ENCODE results near the gene NCR3LG1.

NCR3LG1 gene

GRCh38 chr11:17351510-17352176 lies at the start of gene NCR3LG1:
Gene NCR3LG1 (plus strand): TSS chr11:17351800. CDS start chr11:17351970, 170 bp downstream.
- peak; percentile 36 to 39 for DNase-seq (ENCODE audit: low read depth in 2 of 2)

GRCh38 chr11:17313349-17314231 lies 38.0 kb upstream of the NCR3LG1 start:
- no peak for DNase-seq (ENCODE audit: low read depth in 2 of 2)

- DNase-seq (ENCODE audit: low read depth in 2 of 2) = no peak
These were observed 37.4 kb upstream of the NCR3LG1 start for GRCh38 chr11:17314232-17314547.

- no peak for DNase-seq (ENCODE audit: low read depth in 2 of 2)
These were observed 36.6 kb upstream of the NCR3LG1 start for GRCh38 chr11:17314904-17315426.

GRCh38 chr11:17328871-17329494 lies 22.6 kb upstream of the NCR3LG1 start:
- no peak for DNase-seq (ENCODE audit: low read depth in 2 of 2)

GRCh38 chr11:17331669-17332068 lies 19.9 kb upstream of the NCR3LG1 start:
- no peak for DNase-seq (ENCODE audit: low read depth in 2 of 2)

- DNase-seq (ENCODE audit: low read depth in 2 of 2) = no peak
These were observed 17.6 kb upstream of the NCR3LG1 start for GRCh38 chr11:17333799-17334586.

- no peak for DNase-seq (ENCODE audit: low read depth in 2 of 2)
These were observed 8.3 kb upstream of the NCR3LG1 start for GRCh38 chr11:17343257-17343656.

GRCh38 chr11:17343907-17344306 lies 7.7 kb upstream of the NCR3LG1 start:
- peak; percentile 21 to 29 for DNase-seq (ENCODE audit: low read depth in 2 of 2)

- no peak for DNase-seq (ENCODE audit: low read depth in 2 of 2)
These were observed 3.9 kb upstream of the NCR3LG1 start for GRCh38 chr11:17347676-17348075.

GRCh38 chr11:17350455-17351171 lies 987 bp upstream of the NCR3LG1 start:
- no peak for DNase-seq (ENCODE audit: low read depth in 2 of 2)

GRCh38 chr11:17351172-17351509 lies 459 bp upstream of the NCR3LG1 start:
- DNase-seq (ENCODE audit: low read depth in 2 of 2) = no peak

- peak; percentile 59 to 65 for DNase-seq (ENCODE audit: low read depth in 2 of 2)
These were observed 1.6 kb downstream of the NCR3LG1 start for GRCh38 chr11:17352950-17353820.

- DNase-seq (ENCODE audit: low read depth in 2 of 2) = no peak
These were observed 2.4 kb downstream of the NCR3LG1 start for GRCh38 chr11:17353821-17354600.

- DNase-seq (ENCODE audit: low read depth in 2 of 2) = peak; percentile 35 to 44
These were observed 3.0 kb downstream of the NCR3LG1 start for GRCh38 chr11:17354601-17354991.

GRCh38 chr11:17366495-17366894 lies 14.9 kb downstream of the NCR3LG1 start:
- DNase-seq (ENCODE audit: low read depth in 2 of 2) = no peak

GRCh38 chr11:17368551-17368950 lies 17.0 kb downstream of the NCR3LG1 start:
- no peak for DNase-seq (ENCODE audit: low read depth in 2 of 2)

- DNase-seq (ENCODE audit: low read depth in 2 of 2) = no peak
These were observed 17.5 kb downstream of the NCR3LG1 start for GRCh38 chr11:17369094-17369493.

- DNase-seq (ENCODE audit: low read depth in 2 of 2) = no peak
These were observed 18.2 kb downstream of the NCR3LG1 start for GRCh38 chr11:17369684-17370243.

All from stimulated activated CD8-positive, alpha-beta memory T cell treated with anti-CD3 and anti-CD28 coated beads, Interleukin-2, amount 100 ng/mL, for 48 hours (primary cell).